Measurements from ENCODE around the gene GTF2I.
"Not testable (repeated sequence)": the region's sequence is repeated elsewhere in the genome, so short reads cannot be mapped to it uniquely, and the experiment has no call there.

GRCh38 chr7:74667013-74667412 lies 9.5 kb downstream of the GTF2I start:
- TF ChIP-seq CTCF, POLR2A (IDR thresholded peaks at IDR 0.05): not testable (repeated sequence)

Measured in vagina (tissue), 2 donors.